ENCODE results near the gene DAB1. TPM values are rescaled to one million over a fixed set of nuclear protein-coding genes. Genes with fewer than 3 reads are reported as not detected.

The DAB1 gene
- total and polyA plus RNA-seq, 2 of the 8 experiments (the other 6 are each of a cell fraction or from before 2014, with no cell fraction given) = 4.4 to 11.8 TPM

DNA sequence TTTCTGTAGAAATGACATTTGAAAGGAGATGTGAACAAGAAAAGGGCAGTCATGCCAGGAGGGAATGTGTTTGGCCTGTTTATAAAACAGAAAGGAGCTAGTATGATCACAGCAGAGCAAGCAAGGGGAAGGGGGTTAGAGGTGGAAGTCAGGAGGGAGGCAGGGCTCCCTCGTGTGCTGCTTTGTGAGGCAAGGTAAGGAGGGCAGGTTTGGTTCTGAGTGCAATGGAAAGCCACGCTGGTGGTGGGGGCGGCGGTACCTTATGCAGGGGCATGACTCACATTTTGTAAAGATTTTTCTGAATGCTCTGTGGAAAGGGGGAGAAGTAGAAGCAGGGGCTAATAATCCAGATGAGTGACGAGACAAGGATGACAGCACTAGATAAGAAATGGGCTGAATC, 260.5 kb downstream of the DAB1 start:
- H2BK20ac ChIP-seq (ENCODE audit: low read length) = no peak overlapping the region
- no peak overlapping the region for H3K56ac ChIP-seq (replicated peaks; ENCODE audit: insufficient read length, low read depth, low read length)
- DNase-seq (ENCODE audit: low read depth in 1 of 2, low spot score in 2 of 2) (no peak), FAIRE-seq (no peak)
- TF ChIP-seq RAD21 (IDR thresholded peaks at IDR 0.05 in 1 of 2, conservative IDR thresholded peaks at IDR 0.05 in 1 of 2; ENCODE audit: low read depth in 2 of 2, low read length in 2 of 2) (peak in 1 of 2 experiments; percentile 11; a peak in 1 of 4 replicates), HDAC6 (IDR thresholded peaks at IDR 0.05; ENCODE audit: low read depth, low read length) (no peak)
- no peak overlapping the region for H4K91ac ChIP-seq (replicated peaks; ENCODE audit: insufficient read length, low read length)
- no peak overlapping the region for H3K4ac ChIP-seq (replicated peaks; ENCODE audit: insufficient read length, low read depth, low read length)
- no peaks in the 10 kb centered on the region for H3K79me2 ChIP-seq (ENCODE audit: control insufficient read depth in 1 of 2, insufficient read depth in 2 of 2, low read length in 2 of 2)
- no peak overlapping the region for H3K14ac ChIP-seq (ENCODE audit: insufficient read length)
- no peak overlapping the region for H4K5ac ChIP-seq (ENCODE audit: insufficient read length, low read depth, low read length)
- H2BK12ac ChIP-seq (ENCODE audit: low read depth, low read length) = no peak overlapping the region
- no peak overlapping the region for H3K27ac ChIP-seq (ENCODE audit: low read depth, low read length)
- no peaks in the 10 kb centered on the region for H3K36me3 ChIP-seq (ENCODE audit: control insufficient read depth in 2 of 4, insufficient read depth in 4 of 4, low read length in 3 of 4)
- no peak overlapping the region for H2BK15ac ChIP-seq (ENCODE audit: low read length)
- no peak overlapping the region for H2BK120ac ChIP-seq (replicated peaks; ENCODE audit: low read depth, low read length)
- H2AFZ ChIP-seq (ENCODE audit: low read length) = no peak overlapping the region
- no peak overlapping the region for H2BK5ac ChIP-seq (ENCODE audit: low read depth, low read length)
- ChIA-PET CTCF (ENCODE audit: partially characterized antibody) (interaction anchor here (0.8 kb wide), 1 partner anchor 1759 kb away, joined by 3 read pairs; no protein-coding TSS in a partner anchor), POLR2A (ENCODE audit: partially characterized antibody) (no interaction called here)
- H3K4me2 ChIP-seq (ENCODE audit: insufficient read depth in 1 of 2, low read depth in 2 of 2, low read length in 2 of 2) = no peak overlapping the region
- H4K8ac ChIP-seq (ENCODE audit: extremely low read depth, insufficient read depth, low read length) = no peak overlapping the region
- no peaks in the 10 kb centered on the region for H3K27me3 ChIP-seq (replicated peaks in 1 of 4; ENCODE audit: control insufficient read depth in 3 of 4, extremely low read depth in 1 of 4, insufficient read depth in 3 of 4, low read length in 3 of 4)
- no peaks in the 10 kb centered on the region for H3K9me3 ChIP-seq (ENCODE audit: insufficient read depth in 2 of 2, low read depth in 1 of 2, low read length in 1 of 2)
- H3K18ac ChIP-seq (ENCODE audit: extremely low read depth, low read length) = peak overlapping the region; percentile 9; the same call in 1 of the 2 replicates
- H3K4me3 ChIP-seq (ENCODE audit: extremely low read depth in 1 of 4, insufficient read depth in 2 of 4, low read depth in 3 of 4, low read length in 4 of 4) = no peak overlapping the region
- H3K9ac ChIP-seq (replicated peaks in 1 of 4; ENCODE audit: extremely low read depth in 1 of 4, low read depth in 3 of 4, low read length in 3 of 4) = no peak overlapping the region
- H3K79me1 ChIP-seq (ENCODE audit: low read depth, low read length) = no peaks in the 10 kb centered on the region
- no peaks in the 10 kb centered on the region for H4K20me1 ChIP-seq (replicated peaks in 1 of 2; ENCODE audit: control insufficient read depth in 1 of 2, insufficient read depth in 2 of 2, low read length in 2 of 2)
- H3K4me1 ChIP-seq (replicated peaks in 1 of 4; ENCODE audit: control insufficient read depth in 3 of 4, insufficient read depth in 4 of 4, low read length in 3 of 4) = peaks cover 0 to 13% (median 12%) of the 10 kb centered on the region in 4 experiments; a peak in 4 of 7 replicates
- H3K23ac ChIP-seq (ENCODE audit: insufficient read length) = no peak overlapping the region
- 43% methylated on average over 5 of the region's 5 CpGs; no CpG with 5 or more reads in 1 of the 2 experiments for whole genome bisulfite sequencing, 2 experiments (ENCODE audit: extremely low coverage in 1 of 2, insufficient coverage in 1 of 2, insufficient read length in 1 of 2, insufficient replicate concordance in 2 of 2, low coverage in 1 of 2, low lambda C conversion rate in 2 of 2, missing lambda C conversion rate in 1 of 2)
- H3K23me2 ChIP-seq (ENCODE audit: low read depth, low read length) = no peaks in the 10 kb centered on the region
- no peak overlapping the region for H2AK5ac ChIP-seq (ENCODE audit: low read depth, low read length)

Measured in H1 (cell line).